ENCODE measurements around the gene LTBP2.

GRCh38 chr14:74610199-74610865 is 1.7 kb downstream of the LTBP2 start:
- TF ChIP-seq ZBTB10 (tag by site-specific recombination; IDR thresholded peaks at IDR 0.05): no peak
- TF ChIP-seq CTCF (tag by site-specific recombination; IDR thresholded peaks at IDR 0.05): no peak
